Esophagus muscularis mucosa (tissue), 4 donors: Measurements from ENCODE around the gene SLC39A11. TPM values are rescaled to one million over a fixed set of nuclear protein-coding genes. Genes with fewer than 3 reads are reported as not detected.
"Not testable (repeated sequence)": the region's sequence is repeated elsewhere in the genome, so short reads cannot be mapped to it uniquely, and the experiment has no call there.

Source experiments
- DNase-seq: peaks from one replicate; pipeline ENCODE4 v3.0.0-alpha.2; 2017; ENCODE audit errors: extremely low spot score
- H3K27ac ChIP-seq, 4 donors: fragments of 200-600 bp; sonication (generic); replicated peaks in 1 of 4; 1 replicate in 3 of 4; 2 replicates in 1 of 4; pipeline ENCODE4 v1.5.1; 2016 to 2019; ENCODE audit warnings: mild to moderate bottlenecking in 1 of 4
- H3K27me3 ChIP-seq, 4 donors: fragments of 200-600 bp; sonication (generic); one replicate each; pipeline versions ENCODE4 v1.5.1 to v1.6.0; 2016 to 2019
- H3K36me3 ChIP-seq, 4 donors: fragments of 200-600 bp; sonication (generic); one replicate each; pipeline ENCODE4 v1.5.1; 2016 to 2019
- H3K4me1 ChIP-seq, 4 donors: fragments of 200-600 bp; sonication (generic); one replicate each; pipeline ENCODE4 v1.5.1; 2016 to 2019
- H3K4me3 ChIP-seq, 4 donors: fragments of 200-600 bp; sonication (generic); 1 replicate in 2 of 4; 2 replicates in 2 of 4; pipeline ENCODE4 v1.5.1; 2016 to 2019; ENCODE audit warnings: mild to moderate bottlenecking in 4 of 4, moderate library complexity in 1 of 4
- H3K9me3 ChIP-seq, 4 donors: fragments of 200-600 bp; sonication (generic); 1 replicate in 3 of 4; 2 replicates in 1 of 4; pipeline ENCODE4 v1.5.1; 2016 to 2019
- EP300 ChIP-seq: sonication (generic); formaldehyde crosslinking; IDR thresholded peaks from one replicate; pipeline ENCODE4 v1.6.1; 2017; ENCODE audit warnings: antibody characterized with exemption
- POLR2A ChIP-seq: fragments of 450-650 bp; IDR thresholded peaks from one replicate; pipeline ENCODE4 v1.6.1; 2017; ENCODE audit warnings: antibody characterized with exemption, moderate library complexity, mild to moderate bottlenecking, low read depth
- POLR2AphosphoS5 ChIP-seq, 2 donors: sonication (generic); formaldehyde crosslinking; IDR thresholded peaks; one replicate each; pipeline ENCODE4 v1.6.1; 2017; ENCODE audit warnings: antibody characterized with exemption in 2 of 2
- WGBS: methylation state at CpG from one replicate; pipeline ENCODE4 v1.1.5; 2018; 5-methylcytosine and 5-hydroxymethylcytosine counted together
- intact Hi-C: fragments of 100-400 bp; cut with DNase I; formaldehyde crosslinking; loops from one replicate; pipeline ENCODE4 v1.15.1; 2023
- total RNA-seq, 4 donors: library from RNA; depleted of rRNA; stranded (reverse); fragments of >200 nt; gene quantifications; one replicate each; pipeline versions ENCODE4 v1.1.0 to v1.2.1, GENCODE V29; 2016
- TF ChIP-seq, protein P1 (sequence below), 3 experiments: fragments of 200-600 bp in 2 of 3; fragments of 450-650 bp in 1 of 3; sonication (generic) in 2 of 3; IDR thresholded peaks; one replicate each; pipeline ENCODE4 v1.5.1; 2017 to 2019; ENCODE audit warnings: antibody characterized with exemption in 3 of 3, mild to moderate bottlenecking in 2 of 3, moderate library complexity in 1 of 3

Gene SLC39A11
- total RNA-seq, 4 donors from 2014 or later, result 7.5 to 20.2 (median 18.4) TPM

GRCh38 chr17:72763981-72764380 is 328.5 kb downstream of the SLC39A11 start:
- H3K27me3 ChIP-seq, result no peaks in the 10 kb centered on the region

DNA sequence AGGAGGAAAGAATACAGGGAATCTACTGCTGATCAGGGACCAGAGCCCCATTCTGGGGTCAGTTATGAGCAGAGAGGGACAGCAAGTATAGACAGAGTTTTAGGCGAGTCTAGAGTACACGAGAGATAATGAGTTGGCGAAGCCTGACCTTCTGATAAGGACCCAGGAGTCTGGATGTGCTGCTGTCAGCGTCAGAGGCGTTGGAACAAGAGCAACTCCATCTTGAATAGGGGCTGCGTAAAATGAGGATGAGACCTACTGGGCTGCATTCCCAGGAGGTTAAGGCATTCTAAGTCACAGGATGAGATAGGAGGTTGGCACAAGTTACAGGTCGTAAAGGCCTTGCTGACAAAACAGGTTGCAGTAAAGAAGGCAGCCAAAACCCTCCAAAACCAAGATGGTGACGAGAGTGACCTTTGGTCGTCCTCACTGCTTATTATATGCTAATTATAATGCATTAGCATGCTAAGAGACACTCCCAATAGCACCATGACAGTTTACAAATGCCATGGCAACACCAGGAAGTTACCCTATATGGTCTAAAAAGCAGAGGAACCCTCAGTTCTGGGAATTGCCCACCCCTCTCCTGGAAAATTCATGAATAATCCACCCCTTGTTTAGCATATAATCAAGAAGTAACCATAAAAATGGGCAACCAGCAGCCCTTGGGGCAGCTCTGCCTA is 330.5 kb downstream of the SLC39A11 start:
- H3K36me3 ChIP-seq, H3K4me3 ChIP-seq, H3K27ac ChIP-seq, H3K9me3 ChIP-seq, H3K27me3 ChIP-seq, DNase-seq, intact Hi-C loops, H3K4me1 ChIP-seq: not testable (repeated sequence)
- WGBS, result 91% methylated on average over 9 of the region's 9 CpGs

More at GRCh38 chr17:72763981-72764380, 328.5 kb downstream of the SLC39A11 start:
- H3K27ac ChIP-seq, result no peak overlapping the region
- H3K36me3 ChIP-seq, result peaks cover 0 to 3% (median 0%) of the 10 kb centered on the region in 4 donors
- no peak overlapping the region for H3K4me3 ChIP-seq
- TF ChIP-seq POLR2A (no peak), EP300 (no peak), POLR2AphosphoS5 (IDR thresholded peaks at IDR 0.05) (no peak)
- TF ChIP-seq, protein P1, sequence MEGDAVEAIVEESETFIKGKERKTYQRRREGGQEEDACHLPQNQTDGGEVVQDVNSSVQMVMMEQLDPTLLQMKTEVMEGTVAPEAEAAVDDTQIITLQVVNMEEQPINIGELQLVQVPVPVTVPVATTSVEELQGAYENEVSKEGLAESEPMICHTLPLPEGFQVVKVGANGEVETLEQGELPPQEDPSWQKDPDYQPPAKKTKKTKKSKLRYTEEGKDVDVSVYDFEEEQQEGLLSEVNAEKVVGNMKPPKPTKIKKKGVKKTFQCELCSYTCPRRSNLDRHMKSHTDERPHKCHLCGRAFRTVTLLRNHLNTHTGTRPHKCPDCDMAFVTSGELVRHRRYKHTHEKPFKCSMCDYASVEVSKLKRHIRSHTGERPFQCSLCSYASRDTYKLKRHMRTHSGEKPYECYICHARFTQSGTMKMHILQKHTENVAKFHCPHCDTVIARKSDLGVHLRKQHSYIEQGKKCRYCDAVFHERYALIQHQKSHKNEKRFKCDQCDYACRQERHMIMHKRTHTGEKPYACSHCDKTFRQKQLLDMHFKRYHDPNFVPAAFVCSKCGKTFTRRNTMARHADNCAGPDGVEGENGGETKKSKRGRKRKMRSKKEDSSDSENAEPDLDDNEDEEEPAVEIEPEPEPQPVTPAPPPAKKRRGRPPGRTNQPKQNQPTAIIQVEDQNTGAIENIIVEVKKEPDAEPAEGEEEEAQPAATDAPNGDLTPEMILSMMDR (IDR thresholded peaks at IDR 0.05), result no peak
- WGBS, result 73% methylated on average over 5 of the region's 5 CpGs
- no peaks in the 10 kb centered on the region for H3K4me1 ChIP-seq
- H3K9me3 ChIP-seq, result peaks cover 0 to 15% (median 10%) of the 10 kb centered on the region in 4 donors
- intact Hi-C loops, result no loop called here
- DNase-seq, result no peak

- Histone ChIP-seq H3K27ac (no peak overlapping the region), H3K27me3 (no peaks in the 10 kb centered on the region), H3K4me1 (no peaks in the 10 kb centered on the region), H3K4me3 (no peak overlapping the region), H3K36me3 (no peaks in the 10 kb centered on the region), H3K9me3 (peaks cover 0 to under 1% (median 0%) of the 10 kb centered on the region in 4 donors)
- WGBS, result 66% methylated on average over 3 of the region's 3 CpGs
- intact Hi-C loops, result no loop called here
- DNase-seq, result no peak
- TF ChIP-seq EP300 (no peak), POLR2A (no peak), POLR2AphosphoS5 (IDR thresholded peaks at IDR 0.05) (no peak)
- TF ChIP-seq, protein P1 (IDR thresholded peaks at IDR 0.05), result no peak
Observed at GRCh38 chr17:72761431-72761830, 331.1 kb downstream of the SLC39A11 start.

DNA sequence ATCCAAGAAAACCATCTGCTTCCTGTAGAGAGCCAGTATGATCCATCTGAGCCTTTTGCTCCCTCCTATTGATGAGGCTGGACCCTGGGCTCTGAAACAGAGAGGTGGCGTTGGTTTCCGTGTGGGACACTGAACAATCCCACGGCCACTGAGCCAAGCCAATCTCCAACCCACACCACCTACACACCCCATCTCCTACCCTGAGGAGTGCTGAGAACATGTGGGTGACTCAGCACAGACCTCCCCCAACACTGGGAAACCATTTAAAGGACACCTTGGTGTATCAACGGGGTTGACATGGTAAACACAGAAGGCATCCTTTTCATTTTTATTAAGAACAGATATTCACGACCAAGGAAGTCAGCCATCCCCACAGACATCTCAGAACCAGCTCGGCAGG is 332.1 kb downstream of the SLC39A11 start:
- Histone ChIP-seq H3K4me1 (no peaks in the 10 kb centered on the region), H3K27ac (no peak overlapping the region), H3K27me3 (no peaks in the 10 kb centered on the region), H3K36me3 (peaks cover 0 to under 1% (median 0%) of the 10 kb centered on the region in 4 donors), H3K9me3 (peaks cover 0 to 4% (median 0%) of the 10 kb centered on the region in 4 donors), H3K4me3 (no peak overlapping the region)
- WGBS, result 93% methylated on average over 6 of the region's 6 CpGs
- no peak for DNase-seq
- intact Hi-C loops, result no loop called here
- TF ChIP-seq POLR2A (no peak), EP300 (no peak), POLR2AphosphoS5 (IDR thresholded peaks at IDR 0.05) (no peak)
- TF ChIP-seq, protein P1 (IDR thresholded peaks at IDR 0.05), result no peak

GRCh38 chr17:72759301-72759700 is 333.2 kb downstream of the SLC39A11 start:
- WGBS, result 72% methylated on average over 2 of the region's 2 CpGs
- Histone ChIP-seq H3K4me3 (no peak overlapping the region), H3K27ac (no peak overlapping the region), H3K9me3 (peaks cover 0 to 4% (median 0%) of the 10 kb centered on the region in 4 donors), H3K36me3 (peaks cover 0 to 4% (median 0%) of the 10 kb centered on the region in 4 donors), H3K4me1 (no peaks in the 10 kb centered on the region), H3K27me3 (no peaks in the 10 kb centered on the region)
- no peak for DNase-seq
- intact Hi-C loops, result no loop called here
- no peak for TF ChIP-seq POLR2AphosphoS5 (IDR thresholded peaks at IDR 0.05)
- no peak for TF ChIP-seq EP300
- TF ChIP-seq POLR2A, result no peak
- TF ChIP-seq, protein P1 (IDR thresholded peaks at IDR 0.05), result no peak
